Chondrocyte (in vitro differentiated cells): ENCODE data around the gene TMIGD2. TPM values are rescaled to one million over a fixed set of nuclear protein-coding genes. Genes with fewer than 3 reads are reported as not detected.

ENCODE experiments used
- DNase-seq: peaks from one replicate; pipeline ENCODE4 v3.0.0; 2021; ENCODE audit warnings: mixed read lengths, low spot score
- H3K27ac Mint-ChIP-seq: one replicate; pipeline ENCODE4 v1.8.0; 2021; ENCODE audit warnings: mild to moderate bottlenecking, moderate library complexity, mixed read lengths; ENCODE audit not compliant: unreplicated experiment
- H3K27me3 Mint-ChIP-seq: 2 replicates; pipeline ENCODE4 v1.8.0; 2021; ENCODE audit warnings: low read depth, mixed read lengths
- H3K36me3 Mint-ChIP-seq: 2 replicates; pipeline ENCODE4 v1.8.0; 2021; ENCODE audit warnings: low read depth, mixed read lengths
- H3K4me1 Mint-ChIP-seq: 2 replicates; pipeline ENCODE4 v1.8.0; 2021; ENCODE audit warnings: low read depth, mild to moderate bottlenecking, mixed read lengths
- H3K4me3 Mint-ChIP-seq: one replicate; pipeline ENCODE4 v1.8.0; 2021; ENCODE audit warnings: mild to moderate bottlenecking, moderate library complexity, mixed read lengths; ENCODE audit not compliant: unreplicated experiment
- H3K9me3 Mint-ChIP-seq: 2 replicates; pipeline ENCODE4 v1.8.0; 2021; ENCODE audit warnings: low read depth, mixed read lengths
- CTCF ChIP-seq: fragments of 200-600 bp; sonication (generic); IDR thresholded peaks from 2 replicates; pipeline ENCODE4 v1.5.0; 2021; ENCODE audit warnings: antibody characterized with exemption, mild to moderate bottlenecking, moderate library complexity
- total RNA-seq: library from RNA; stranded (reverse); gene quantifications from 3 replicates; pipeline ENCODE4 v1.2.1, GENCODE V29; 2021

TMIGD2 gene
- total RNA-seq, 1 donor from 2014 or later, result not detected

DNA sequence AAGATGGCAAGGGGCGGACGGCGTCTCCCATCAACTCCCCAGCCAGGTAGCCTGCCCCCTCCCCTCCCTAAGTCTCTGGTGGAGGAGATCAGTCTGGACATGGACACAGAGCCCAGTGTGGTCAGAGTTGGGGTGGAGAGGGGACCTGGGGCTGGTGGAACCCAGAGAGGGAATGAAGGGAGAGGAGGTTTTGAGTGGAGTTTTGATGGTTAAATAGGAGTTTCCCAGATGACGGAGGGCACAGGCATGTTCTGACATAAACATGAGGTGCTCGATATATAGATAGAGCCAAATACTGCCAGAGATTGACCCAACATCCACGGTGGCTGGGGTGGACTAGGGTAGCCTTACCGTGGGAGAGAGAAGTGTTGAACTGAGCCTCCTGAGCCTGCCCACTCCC, 16.3 kb upstream of the TMIGD2 start:
- Mint-ChIP-seq H3K36me3 (peaks cover 14% of the 10 kb centered on the region), H3K9me3 (no peaks in the 10 kb centered on the region), H3K4me1 (no peaks in the 10 kb centered on the region), H3K27me3 (no peaks in the 10 kb centered on the region), H3K27ac (no peak overlapping the region), H3K4me3 (no peak overlapping the region)
- DNase-seq, result no peak
- TF ChIP-seq CTCF, result no peak

DNA sequence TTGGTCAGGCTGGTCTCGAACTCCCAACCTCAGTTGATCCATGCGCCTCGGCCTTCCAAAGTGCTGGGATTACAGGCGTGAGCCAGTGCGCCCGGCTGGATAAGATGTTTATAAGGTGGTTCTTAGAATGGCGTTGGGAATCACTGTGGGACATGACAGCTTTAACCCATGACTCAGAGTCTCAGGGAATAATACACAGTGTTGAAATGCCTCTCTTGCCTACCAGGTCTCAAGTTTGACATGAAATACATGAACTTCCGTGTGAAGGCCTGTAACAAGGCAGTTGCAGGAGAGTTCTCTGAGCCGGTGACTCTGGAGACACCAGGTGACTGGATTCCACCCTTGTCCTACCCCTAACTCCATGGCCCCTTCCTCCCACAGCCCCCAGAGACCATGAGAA, 14.8 kb upstream of the TMIGD2 start:
- TF ChIP-seq CTCF, result no peak

GRCh38 chr19:4313847-4314490, 11.8 kb upstream of the TMIGD2 start:
- Mint-ChIP-seq H3K27ac (no peak overlapping the region), H3K9me3 (no peaks in the 10 kb centered on the region), H3K4me1 (no peaks in the 10 kb centered on the region), H3K27me3 (no peaks in the 10 kb centered on the region), H3K4me3 (no peak overlapping the region), H3K36me3 (peaks cover 7% of the 10 kb centered on the region)
- DNase-seq, result no peak
- no peak for TF ChIP-seq CTCF

More for the DNA sequence above, 14.8 kb upstream of the TMIGD2 start:
- Mint-ChIP-seq H3K4me1 (no peaks in the 10 kb centered on the region), H3K27ac (no peak overlapping the region), H3K9me3 (no peaks in the 10 kb centered on the region), H3K27me3 (no peaks in the 10 kb centered on the region), H3K4me3 (no peak overlapping the region), H3K36me3 (peaks cover 14% of the 10 kb centered on the region)
- DNase-seq, result no peak

DNA sequence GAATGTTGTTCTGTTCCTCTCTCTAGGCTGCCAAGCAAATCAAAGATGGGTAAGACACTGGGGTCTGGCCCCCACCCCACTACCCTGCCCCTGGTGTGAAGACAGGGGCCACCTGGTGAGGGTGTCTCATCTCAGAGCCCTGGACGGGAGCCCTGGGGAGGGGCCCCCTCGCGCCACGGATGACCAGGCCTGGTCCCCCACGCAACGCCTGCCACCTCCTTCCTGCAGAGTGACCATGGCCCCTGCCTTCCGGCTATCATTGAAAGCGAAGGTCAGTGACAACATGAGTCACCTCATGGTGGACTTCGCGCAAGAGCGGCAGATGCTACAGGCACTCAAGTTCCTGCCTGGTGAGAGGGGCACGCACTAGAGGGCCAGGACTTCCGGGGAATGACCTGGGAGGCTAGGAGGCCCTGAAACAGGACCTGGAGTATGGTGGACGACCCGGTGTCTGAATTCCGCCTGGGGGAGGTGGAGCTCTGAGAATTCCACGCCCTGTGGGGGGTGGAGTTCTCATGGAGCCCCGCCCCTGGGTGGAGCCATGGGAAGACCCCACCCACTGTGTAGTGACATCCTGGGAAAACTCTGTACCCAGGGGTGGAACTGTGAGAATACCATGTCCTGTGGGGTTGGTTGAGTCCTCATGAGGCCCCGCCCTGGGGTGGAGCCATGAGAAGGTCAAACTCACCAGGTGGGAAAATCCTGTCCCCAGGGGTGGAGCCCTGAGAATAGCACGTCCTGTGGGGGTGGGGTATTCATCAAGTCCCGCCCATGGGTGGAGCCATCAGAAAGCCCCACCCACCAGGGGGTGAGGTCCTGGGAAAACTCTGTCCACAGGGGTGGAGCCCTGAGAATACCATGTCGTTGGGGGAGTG, 8.3 kb upstream of the TMIGD2 start:
- Mint-ChIP-seq H3K4me3 (no peak overlapping the region), H3K27me3 (no peaks in the 10 kb centered on the region), H3K4me1 (no peaks in the 10 kb centered on the region), H3K27ac (no peak overlapping the region), H3K9me3 (no peaks in the 10 kb centered on the region), H3K36me3 (peaks cover 2% of the 10 kb centered on the region)
- DNase-seq, result no peak
- no peak for TF ChIP-seq CTCF

DNA sequence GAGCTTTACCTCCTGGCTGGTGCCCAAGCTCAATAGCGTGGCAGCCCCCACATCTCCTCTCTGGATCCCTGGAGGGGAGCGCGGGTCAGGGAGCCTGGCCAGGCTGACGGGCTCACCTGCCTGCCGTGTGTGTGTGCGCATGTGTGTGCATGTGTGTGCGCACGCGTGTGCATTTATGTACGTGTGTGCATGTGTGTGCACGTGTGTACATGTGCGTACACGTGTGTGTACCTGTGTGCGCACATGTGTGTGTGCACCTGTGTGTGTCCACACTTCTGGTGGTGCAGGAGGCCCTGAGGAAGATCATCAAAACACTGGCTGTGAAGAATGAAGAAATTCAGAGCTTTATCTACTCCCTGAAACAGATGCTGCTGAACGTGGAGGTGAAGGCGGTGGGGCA, 3.5 kb upstream of the TMIGD2 start:
- no peaks in the 10 kb centered on the region for H3K9me3 Mint-ChIP-seq
- H3K4me3 Mint-ChIP-seq, result peak overlapping the region; percentile 62
- no peak for DNase-seq
- no peak overlapping the region for H3K27ac Mint-ChIP-seq
- no peak for TF ChIP-seq CTCF
- H3K4me1 Mint-ChIP-seq, result peaks cover 2% of the 10 kb centered on the region
- peaks cover 2% of the 10 kb centered on the region for H3K36me3 Mint-ChIP-seq
- H3K27me3 Mint-ChIP-seq, result no peaks in the 10 kb centered on the region
